GM21515 (cell line): ENCODE data around the gene RPL38.
A peak's percentile ranks its signal among the peaks of the same experiment; 100 is the strongest.

Experiments
- ATAC-seq: cut with Tn5 transposase; IDR thresholded peaks from one replicate; pipeline ENCODE4 v1.9.1; 2021; ENCODE audit not compliant: unreplicated experiment

Gene RPL38

GRCh38 chr17:74203439-74204240 lies at the start of gene RPL38:
RPL38 (plus strand) TSS chr17:74203678; CDS start chr17:74203956, 278 bp downstream.
- peak; percentile 59 for ATAC-seq

GRCh38 chr17:74153821-74154430 lies 49.6 kb upstream of the RPL38 start:
- no peak for ATAC-seq

- no peak for ATAC-seq
Observed at GRCh38 chr17:74156878-74157277, 46.6 kb upstream of the RPL38 start.

- ATAC-seq = no peak
Observed at GRCh38 chr17:74157366-74157765, 46.1 kb upstream of the RPL38 start.

- ATAC-seq = no peak
Observed at GRCh38 chr17:74158761-74159160, 44.7 kb upstream of the RPL38 start.

- ATAC-seq = no peak
Observed at GRCh38 chr17:74159226-74159840, 44.1 kb upstream of the RPL38 start.

GRCh38 chr17:74160656-74161502 lies 42.6 kb upstream of the RPL38 start:
- ATAC-seq = no peak

- ATAC-seq = no peak
Observed at GRCh38 chr17:74161503-74161875, 42.0 kb upstream of the RPL38 start.

- no peak for ATAC-seq
Observed at GRCh38 chr17:74163271-74163821, 40.1 kb upstream of the RPL38 start.

GRCh38 chr17:74163836-74164235 lies 39.6 kb upstream of the RPL38 start:
- no peak for ATAC-seq

GRCh38 chr17:74164446-74165045 lies 38.9 kb upstream of the RPL38 start:
- no peak for ATAC-seq

GRCh38 chr17:74165797-74166365 lies 37.6 kb upstream of the RPL38 start:
- ATAC-seq = no peak

- ATAC-seq = no peak
Observed at GRCh38 chr17:74170924-74171323, 32.6 kb upstream of the RPL38 start.

- ATAC-seq = no peak
Observed at GRCh38 chr17:74172700-74173099, 30.8 kb upstream of the RPL38 start.

- no peak for ATAC-seq
Observed at GRCh38 chr17:74176546-74177001, 26.9 kb upstream of the RPL38 start.

- no peak for ATAC-seq
Observed at GRCh38 chr17:74177018-74177450, 26.4 kb upstream of the RPL38 start.

- ATAC-seq = no peak
Observed at GRCh38 chr17:74179576-74179975, 23.9 kb upstream of the RPL38 start.

GRCh38 chr17:74180336-74180735 lies 23.1 kb upstream of the RPL38 start:
- no peak for ATAC-seq

GRCh38 chr17:74181341-74181740 lies 22.1 kb upstream of the RPL38 start:
- no peak for ATAC-seq
